Activated CD8-positive, alpha-beta memory T cell treated with anti-CD3 and anti-CD28 coated beads for 24 hours (primary cell): ENCODE data around the gene KDM5B.

Source experiments
- DNase-seq: peaks from one replicate; pipeline ENCODE4 v3.0.0-alpha.2; 2020

The KDM5B gene

GRCh38 chr1:202682477-202682876 lies 125.7 kb downstream of the KDM5B start:
- no peak for DNase-seq

GRCh38 chr1:202681736-202682420 lies 126.3 kb downstream of the KDM5B start:
- no peak for DNase-seq

GRCh38 chr1:202680586-202681352 lies 127.5 kb downstream of the KDM5B start:
- no peak for DNase-seq

GRCh38 chr1:202679406-202680177 lies 128.6 kb downstream of the KDM5B start:
- DNase-seq: no peak

DNA sequence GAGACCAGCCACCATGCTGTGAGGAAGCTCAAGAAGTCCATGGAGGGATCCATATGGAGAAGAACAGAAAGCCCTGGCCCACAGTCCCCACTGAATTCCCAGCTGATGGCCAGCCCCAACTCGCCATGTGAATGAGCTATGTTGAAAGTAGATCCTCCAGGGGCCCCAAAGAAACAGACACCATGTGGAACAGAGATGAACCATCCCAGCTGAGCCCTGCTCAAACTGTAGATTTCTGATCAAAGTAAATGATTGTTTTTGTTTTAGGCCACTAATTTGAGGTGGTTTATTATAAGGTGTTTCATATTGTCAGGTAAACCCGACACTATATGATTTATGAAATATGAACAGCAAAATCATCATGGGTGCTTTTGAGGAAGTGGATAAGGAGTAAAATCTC lies 130.8 kb downstream of the KDM5B start:
- DNase-seq: no peak
